Stimulated activated CD4-positive, alpha-beta T cell treated with anti-CD3 and anti-CD28 coated beads, TNF-alpha, amount 100 ng/mL, for 24 hours (primary cell): Measurements from ENCODE around the gene SGSM1.
"Not testable (repeated sequence)": the region's sequence is repeated elsewhere in the genome, so short reads cannot be mapped to it uniquely, and the experiment has no call there.

Source experiments
- DNase-seq, 3 experiments: peaks; one replicate each; pipeline ENCODE4 v3.0.0-alpha.2; 2020; ENCODE audit warnings: low read depth in 3 of 3

Gene SGSM1

DNA sequence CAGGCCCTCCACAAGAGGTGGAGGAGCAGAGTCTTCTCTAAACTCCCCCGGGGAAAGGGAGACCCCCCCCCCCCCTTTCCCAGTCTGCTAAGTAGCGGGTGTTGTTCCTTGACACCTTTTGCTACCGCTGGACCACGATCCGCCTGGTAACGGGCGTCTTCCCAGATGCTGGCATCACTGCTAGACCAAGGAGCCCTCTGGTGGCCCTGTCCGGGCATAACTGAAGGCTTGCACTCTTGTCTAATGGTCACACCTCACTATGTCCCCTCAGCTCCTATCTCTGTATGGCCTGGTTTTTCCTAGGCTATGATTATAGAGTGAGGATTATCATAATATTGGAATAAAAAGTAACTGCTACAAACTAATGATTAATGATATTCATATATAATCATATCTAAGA is 31.5 kb downstream of the SGSM1 start:
- DNase-seq = not testable (repeated sequence)

- no peak for DNase-seq
Observed at GRCh38 chr22:24841261-24841660, 35.2 kb downstream of the SGSM1 start.

- DNase-seq = no peak
Observed at GRCh38 chr22:24843048-24843447, 37.0 kb downstream of the SGSM1 start.

GRCh38 chr22:24845041-24845898 is 39.3 kb downstream of the SGSM1 start:
- DNase-seq = no peak

GRCh38 chr22:24847490-24847889 is 41.5 kb downstream of the SGSM1 start:
- DNase-seq = no peak

- no peak for DNase-seq
Observed at GRCh38 chr22:24848559-24849168, 42.7 kb downstream of the SGSM1 start.

DNA sequence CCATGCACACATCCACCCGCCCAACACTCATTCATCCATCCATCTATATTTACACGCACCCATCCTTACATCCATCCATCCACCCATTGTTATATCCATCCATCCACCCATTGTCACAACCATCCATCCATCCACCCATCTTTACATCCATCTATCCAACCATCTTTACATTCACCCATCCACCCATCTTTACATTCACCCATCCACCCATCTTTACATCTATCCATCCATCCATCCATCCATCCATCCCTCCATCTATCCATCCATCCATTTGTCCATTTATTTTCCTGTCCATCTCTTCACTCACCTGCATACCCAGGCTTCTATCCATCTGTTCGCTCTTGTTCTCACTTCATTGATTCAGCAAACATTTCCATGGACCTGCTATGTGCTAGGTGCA is 49.8 kb downstream of the SGSM1 start:
- DNase-seq = no peak

- DNase-seq = no peak
Observed at GRCh38 chr22:24857576-24857975, 51.6 kb downstream of the SGSM1 start.

GRCh38 chr22:24859587-24859986 is 53.6 kb downstream of the SGSM1 start:
- DNase-seq = no peak

DNA sequence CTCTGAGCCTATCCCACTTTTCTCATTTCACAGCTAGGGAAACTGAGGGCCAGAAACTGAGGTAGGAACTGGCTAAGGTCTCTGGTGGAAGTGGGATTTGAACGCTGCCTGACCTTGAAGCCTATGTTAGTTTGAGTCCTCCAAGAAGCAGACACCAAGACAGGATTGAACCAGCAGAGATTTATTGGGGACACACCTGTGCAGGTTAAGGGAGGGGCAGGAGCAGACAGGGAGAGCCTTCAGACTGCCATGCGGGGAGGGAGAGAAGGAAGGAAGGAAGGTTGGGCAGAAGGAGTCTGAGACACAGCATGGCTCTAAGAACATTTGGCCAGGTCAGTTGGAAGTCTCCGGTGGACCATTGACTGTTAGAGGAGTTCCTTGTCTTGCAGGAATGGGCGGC is 59.5 kb downstream of the SGSM1 start:
- DNase-seq = no peak

GRCh38 chr22:24867323-24868022 is 61.5 kb downstream of the SGSM1 start:
- no peak for DNase-seq

DNA sequence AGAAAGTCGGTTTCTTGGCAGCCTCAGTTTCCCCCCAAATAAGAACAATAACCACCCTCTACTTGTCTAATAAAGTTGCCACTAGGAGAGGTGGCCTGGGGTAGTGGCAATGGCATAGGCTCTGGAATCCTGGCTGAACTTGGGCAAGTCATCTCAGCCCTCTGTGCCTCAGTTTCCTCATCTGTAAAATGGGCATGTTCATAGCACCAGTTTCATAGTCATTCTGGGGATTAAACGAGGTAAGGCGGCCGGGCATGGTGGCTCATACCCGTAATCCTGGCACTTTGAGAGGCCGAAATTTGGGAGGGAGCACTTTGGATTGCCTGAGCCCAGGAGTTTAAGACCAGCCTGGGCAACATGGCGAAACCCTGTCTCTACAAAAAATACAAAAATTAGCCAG is 63.0 kb downstream of the SGSM1 start:
- DNase-seq = no peak

DNA sequence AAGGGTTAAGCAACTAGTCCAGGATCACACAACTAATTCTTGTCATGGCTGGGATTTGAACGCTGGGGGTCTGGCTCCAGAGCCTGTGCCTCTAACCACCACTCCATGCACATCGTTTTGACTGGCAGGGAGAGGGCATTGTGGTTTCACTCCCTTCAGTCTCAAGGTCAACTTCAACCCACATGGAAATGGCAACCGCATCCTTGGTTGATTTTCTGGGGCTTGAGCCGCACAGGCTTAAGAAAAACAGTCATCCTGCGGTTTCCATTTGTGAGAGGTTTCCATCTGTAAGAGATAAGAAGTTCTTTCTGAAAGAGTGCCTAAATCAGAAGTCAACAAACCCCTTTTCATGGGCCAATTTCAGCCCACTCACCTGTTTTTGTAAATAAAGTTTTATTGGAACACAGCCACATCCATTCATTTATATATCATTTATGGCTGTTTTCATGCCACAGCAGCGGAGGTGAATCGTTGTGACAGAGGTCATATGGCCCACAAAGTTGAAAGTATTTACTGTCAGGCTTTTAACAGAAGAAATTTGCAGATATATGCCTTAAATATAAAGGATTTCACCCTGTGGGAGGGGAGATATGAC is 65.7 kb downstream of the SGSM1 start:
- DNase-seq = no peak

GRCh38 chr22:24873226-24873625 is 67.2 kb downstream of the SGSM1 start:
- no peak for DNase-seq

DNA sequence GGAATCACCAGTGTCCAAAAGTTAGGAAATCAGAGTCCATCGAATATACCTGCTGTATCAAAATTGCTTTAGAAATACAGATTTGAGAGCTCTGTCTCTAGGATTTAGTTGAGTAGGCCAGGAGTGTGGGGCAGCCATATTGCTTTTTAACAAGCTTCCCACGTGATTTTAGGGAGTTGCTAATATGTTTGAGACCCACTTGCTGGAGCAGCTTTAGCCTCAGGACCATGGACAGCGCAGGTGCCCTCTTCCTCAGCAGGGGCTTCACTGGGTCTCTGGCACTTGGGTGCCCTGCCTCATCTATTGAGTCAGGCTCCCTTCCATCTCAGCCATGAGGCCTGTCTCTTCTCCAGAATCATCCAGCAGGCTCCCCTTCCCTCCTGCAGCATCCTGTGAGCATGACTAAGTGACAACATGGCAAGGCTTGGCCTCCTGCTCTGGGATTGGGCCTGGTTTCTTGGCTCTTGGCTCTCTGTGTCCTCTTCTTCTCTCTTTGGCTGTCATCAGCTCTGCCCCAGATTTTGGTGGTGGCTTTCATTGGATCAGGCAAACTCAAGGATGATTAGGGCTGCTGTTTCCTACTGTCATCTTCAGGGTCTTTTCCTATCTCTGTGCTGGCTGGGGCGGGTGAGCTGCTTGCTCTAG is 70.0 kb downstream of the SGSM1 start:
- no peak for DNase-seq

DNA sequence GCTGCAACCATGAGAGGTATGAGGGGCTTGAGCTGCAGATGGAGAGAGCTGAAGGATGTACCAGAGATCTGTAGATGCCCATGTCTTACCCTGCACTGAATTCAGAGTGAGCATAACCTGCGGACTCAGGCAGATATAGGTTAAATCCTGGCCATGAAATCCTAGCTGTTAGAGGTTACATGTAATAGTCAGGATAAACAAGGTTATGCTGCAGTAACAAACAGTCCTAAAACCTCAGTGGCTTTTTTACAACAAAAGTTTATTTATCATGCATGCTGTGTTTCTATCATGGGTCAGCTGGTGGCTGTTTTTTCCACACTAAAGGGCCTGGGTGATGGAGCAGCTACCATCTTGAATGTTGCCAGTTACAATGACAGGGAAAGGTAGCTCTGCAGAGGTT is 70.7 kb downstream of the SGSM1 start:
- no peak for DNase-seq

DNA sequence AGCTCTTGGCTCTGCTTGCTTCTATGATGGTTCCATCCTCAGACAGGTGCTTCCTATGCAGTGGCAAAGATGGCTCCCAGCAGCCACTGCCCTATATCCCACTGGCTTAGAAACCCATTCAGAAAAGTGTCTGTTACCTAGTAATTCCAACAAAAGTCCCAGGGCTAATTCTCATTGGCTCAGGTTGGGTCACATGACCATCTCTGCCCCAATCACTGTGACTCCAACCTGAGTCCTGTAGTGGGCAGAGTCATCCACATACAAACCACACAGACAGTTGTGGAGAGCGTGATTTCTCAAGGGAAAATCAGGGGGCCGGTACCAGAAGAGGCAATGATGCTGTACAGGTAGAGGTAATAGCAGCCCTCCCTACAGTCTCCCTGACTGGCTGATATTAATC is 73.0 kb downstream of the SGSM1 start:
- no peak for DNase-seq

- no peak for DNase-seq
Observed at GRCh38 chr22:24883432-24883831, 77.4 kb downstream of the SGSM1 start.

DNA sequence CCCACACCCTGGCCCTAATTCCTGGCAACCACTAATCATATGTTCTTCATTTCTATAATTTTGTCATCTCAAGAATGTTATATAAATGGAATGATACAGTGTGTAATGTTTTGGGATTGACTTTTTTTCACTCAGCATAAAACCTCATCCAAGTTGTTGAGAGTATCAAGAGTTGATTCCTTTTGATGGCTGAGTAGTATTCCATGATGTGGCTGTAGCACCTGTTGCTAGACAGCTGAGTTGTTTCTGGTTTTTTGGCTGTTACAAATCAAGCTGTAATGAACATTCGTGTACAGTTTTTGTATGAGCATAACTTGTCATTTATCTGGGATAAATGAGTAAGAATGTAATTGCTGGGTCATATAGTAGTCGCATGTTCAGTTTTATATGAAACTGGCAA is 81.2 kb downstream of the SGSM1 start:
- DNase-seq = no peak

GRCh38 chr22:24893341-24894070 is 87.5 kb downstream of the SGSM1 start:
- no peak for DNase-seq
